Activated CD8-positive, alpha-beta T cell treated with anti-CD3 and anti-CD28 coated beads, Interleukin-2, amount 10 ng/mL, durations not matched to agents 7 days and 5 days (primary cell): ENCODE data around the gene LHFPL2. TPM values are rescaled to one million over a fixed set of nuclear protein-coding genes. Genes with fewer than 3 reads are reported as not detected.

Source experiments
- ATAC-seq: fragments of 150-1000 bp; cut with Tn5 transposase; one replicate; pipeline ENCODE4 v1.10.0; 2021; ENCODE audit warnings: moderate library complexity
- CTCF ChIA-PET: fragments of 350-600 bp; sonication (Branson Sonifier 250); formaldehyde crosslinking; loops from one replicate; lab custom pipeline; 2021; ENCODE audit warnings: antibody characterized with exemption; lab: Charles Lee
- POLR2A ChIA-PET: fragments of 350-600 bp; sonication (Branson Sonifier 250); formaldehyde crosslinking; loops from one replicate; lab custom pipeline; 2021; ENCODE audit warnings: antibody characterized with exemption; lab: Charles Lee
- DNase-seq: peaks from one replicate; pipeline ENCODE4 v3.0.0-alpha.2; 2020
- H3K27ac Mint-ChIP-seq: one replicate; pipeline ENCODE4 v1.8.0; 2021; ENCODE audit warnings: mild to moderate bottlenecking, mixed read lengths
- H3K27me3 Mint-ChIP-seq: one replicate; pipeline ENCODE4 v1.8.0; 2021; ENCODE audit warnings: low read depth, mixed read lengths
- H3K36me3 Mint-ChIP-seq: one replicate; pipeline ENCODE4 v1.8.0; 2021; ENCODE audit warnings: low read depth, mixed read lengths
- H3K4me1 Mint-ChIP-seq: one replicate; pipeline ENCODE4 v1.8.0; 2021; ENCODE audit warnings: low read depth, mixed read lengths
- H3K4me3 Mint-ChIP-seq: one replicate; pipeline ENCODE4 v1.8.0; 2021; ENCODE audit warnings: mild to moderate bottlenecking, mixed read lengths
- H3K9me3 Mint-ChIP-seq: one replicate; pipeline ENCODE4 v1.8.0; 2022; ENCODE audit warnings: mixed read lengths; ENCODE audit not compliant: insufficient read depth
- total RNA-seq, 2 experiments: library from RNA; stranded (reverse); gene quantifications; one replicate each; pipeline ENCODE4 v1.2.3, GENCODE V29; 2021

Gene LHFPL2
- total RNA-seq, 2 experiments from 2014 or later = 0.34 TPM; not detected in 1

DNA sequence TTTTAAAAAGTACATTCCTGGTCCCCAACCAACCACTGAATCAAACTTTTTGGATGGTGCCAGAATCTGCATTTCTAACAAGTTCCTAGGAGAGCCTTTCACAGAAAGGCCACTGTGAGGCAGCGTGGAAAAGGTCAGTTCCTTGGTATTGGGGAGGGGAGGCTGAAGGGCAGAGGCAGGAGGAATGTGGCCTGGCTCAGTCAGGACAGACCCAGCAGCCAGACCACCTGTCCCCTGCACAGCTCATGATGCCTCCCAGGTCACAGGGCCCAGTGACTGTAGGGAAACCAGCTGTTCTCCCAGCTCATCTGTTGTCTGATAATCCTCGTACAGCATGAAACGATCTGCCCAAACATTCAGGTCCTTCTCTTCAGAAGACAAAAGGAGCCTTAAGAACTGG, 132.9 kb downstream of the LHFPL2 start:
- Mint-ChIP-seq H3K4me1 (no peaks in the 10 kb centered on the region), H3K36me3 (no peaks in the 10 kb centered on the region), H3K27me3 (peaks cover 45% of the 10 kb centered on the region), H3K4me3 (no peak overlapping the region), H3K27ac (no peak overlapping the region), H3K9me3 (no peaks in the 10 kb centered on the region)
- ATAC-seq = no peak
- DNase-seq = no peak
- POLR2A ChIA-PET = no interaction called here
- CTCF ChIA-PET = no interaction called here

DNA sequence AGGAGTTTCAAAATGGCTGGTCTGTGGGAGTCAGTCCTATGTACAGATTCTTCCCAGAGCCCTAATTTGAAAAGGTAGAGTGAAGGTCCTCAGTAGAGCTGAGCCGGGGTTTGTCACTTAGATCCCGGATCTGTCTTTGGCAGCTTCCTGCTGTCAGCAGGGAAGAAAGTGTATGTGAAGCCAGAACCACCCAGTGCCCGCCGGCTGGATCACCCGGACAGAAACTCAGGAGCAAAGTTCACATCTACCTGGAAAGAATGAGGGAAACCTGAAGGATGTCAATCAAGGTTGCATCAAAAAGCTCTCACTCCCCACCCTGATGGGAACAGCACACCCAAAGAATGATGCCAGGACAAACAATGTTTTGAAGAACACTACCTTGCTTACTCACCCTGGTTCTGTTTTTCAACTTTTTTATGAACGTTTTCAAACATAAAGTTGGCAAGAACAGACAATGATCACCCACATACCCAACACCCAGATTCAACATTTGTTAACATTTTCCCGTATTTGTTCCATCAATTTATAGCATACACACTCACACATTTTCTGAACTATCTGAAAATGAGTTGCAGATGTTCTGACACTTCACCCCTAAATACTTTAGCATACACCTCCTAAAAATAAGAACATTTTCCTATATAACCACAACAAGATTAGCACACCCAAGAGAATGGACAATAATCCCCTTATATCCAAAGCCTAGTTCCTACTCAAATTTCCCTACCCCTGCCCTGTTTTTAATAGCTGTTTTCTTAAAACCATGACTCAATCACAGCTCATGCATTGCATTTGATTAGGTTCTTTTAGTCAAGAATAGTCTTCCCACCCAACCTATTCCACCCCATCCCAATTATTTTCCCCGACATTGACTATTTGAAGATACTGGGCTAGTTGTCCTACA, 133.9 kb downstream of the LHFPL2 start:
- Mint-ChIP-seq H3K36me3 (no peaks in the 10 kb centered on the region), H3K4me3 (no peak overlapping the region), H3K27ac (no peak overlapping the region), H3K4me1 (peaks cover 4% of the 10 kb centered on the region), H3K9me3 (no peaks in the 10 kb centered on the region), H3K27me3 (peaks cover 50% of the 10 kb centered on the region)
- ChIA-PET CTCF (no interaction called here), POLR2A (no interaction called here)
- DNase-seq (no peak), ATAC-seq (no peak)

- Mint-ChIP-seq H3K36me3 (no peaks in the 10 kb centered on the region), H3K4me3 (no peak overlapping the region), H3K4me1 (peaks cover 14% of the 10 kb centered on the region), H3K27ac (no peak overlapping the region), H3K27me3 (peaks cover 60% of the 10 kb centered on the region), H3K9me3 (no peaks in the 10 kb centered on the region)
- CTCF ChIA-PET = no interaction called here
- POLR2A ChIA-PET = no interaction called here
- no peak for DNase-seq
- no peak for ATAC-seq
Observed at GRCh38 chr5:78513441-78513840, 135.1 kb downstream of the LHFPL2 start.

- DNase-seq = no peak
- H3K9me3 Mint-ChIP-seq = no peaks in the 10 kb centered on the region
- H3K36me3 Mint-ChIP-seq = no peaks in the 10 kb centered on the region
- H3K27me3 Mint-ChIP-seq = peaks cover 65% of the 10 kb centered on the region
- peaks cover 14% of the 10 kb centered on the region for H3K4me1 Mint-ChIP-seq
- H3K27ac Mint-ChIP-seq = no peak overlapping the region
- no peak for ATAC-seq
- H3K4me3 Mint-ChIP-seq = no peak overlapping the region
- ChIA-PET CTCF (no interaction called here), POLR2A (interaction anchor here (0.8 kb wide), 1 partner anchor 218 kb away, joined by 3 read pairs; no protein-coding TSS in a partner anchor)
Observed at GRCh38 chr5:78512435-78512834, 136.1 kb downstream of the LHFPL2 start.

DNA sequence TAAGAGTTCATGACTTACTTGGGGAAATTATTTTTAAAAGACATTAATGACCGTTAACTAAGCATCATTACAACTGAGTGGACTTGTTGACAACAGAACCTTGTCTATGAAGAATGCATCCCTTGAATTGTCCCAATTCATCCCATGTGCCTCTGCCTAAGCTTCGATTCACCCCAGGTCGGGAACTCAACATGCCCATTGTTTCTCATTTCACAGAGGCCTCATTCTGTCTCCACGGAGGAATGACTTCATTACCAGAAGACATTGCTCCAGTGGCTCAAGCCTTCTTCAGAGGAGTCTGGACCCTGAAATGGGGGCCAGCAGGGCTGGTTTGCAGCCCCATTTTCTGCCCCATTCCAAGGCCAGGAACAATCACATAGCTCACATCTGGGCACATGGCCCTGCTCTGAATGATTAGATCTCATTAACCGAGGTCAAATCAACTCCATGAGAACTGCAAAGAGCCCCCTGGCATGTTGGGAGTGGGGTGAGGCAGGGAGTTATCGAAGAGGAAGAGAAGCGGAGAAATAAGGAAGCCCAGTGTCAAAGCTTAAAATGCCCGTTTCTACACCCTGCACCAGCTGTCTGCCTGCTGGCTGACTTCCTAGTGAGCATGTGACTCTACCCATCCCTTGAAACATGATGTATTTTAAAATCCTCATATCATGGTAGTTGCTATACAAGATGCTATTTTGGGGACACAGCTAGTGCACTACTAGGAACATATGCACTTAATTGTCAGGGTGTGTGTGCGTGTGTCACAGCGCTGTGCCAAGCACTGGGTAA, 137.3 kb downstream of the LHFPL2 start:
- H3K4me1 Mint-ChIP-seq = peaks cover 14% of the 10 kb centered on the region
- DNase-seq (no peak), ATAC-seq (no peak)
- POLR2A ChIA-PET = interaction anchor here (0.8 kb wide), 1 partner anchor 217 kb away, joined by 3 read pairs; no protein-coding TSS in a partner anchor
- H3K27ac Mint-ChIP-seq = no peak overlapping the region
- H3K36me3 Mint-ChIP-seq = no peaks in the 10 kb centered on the region
- peaks cover 63% of the 10 kb centered on the region for H3K27me3 Mint-ChIP-seq
- CTCF ChIA-PET = interaction anchor here (1.2 kb wide), 1 partner anchor 9 kb away, joined by 3 read pairs; no protein-coding TSS in a partner anchor
- no peaks in the 10 kb centered on the region for H3K9me3 Mint-ChIP-seq
- no peak overlapping the region for H3K4me3 Mint-ChIP-seq

DNA sequence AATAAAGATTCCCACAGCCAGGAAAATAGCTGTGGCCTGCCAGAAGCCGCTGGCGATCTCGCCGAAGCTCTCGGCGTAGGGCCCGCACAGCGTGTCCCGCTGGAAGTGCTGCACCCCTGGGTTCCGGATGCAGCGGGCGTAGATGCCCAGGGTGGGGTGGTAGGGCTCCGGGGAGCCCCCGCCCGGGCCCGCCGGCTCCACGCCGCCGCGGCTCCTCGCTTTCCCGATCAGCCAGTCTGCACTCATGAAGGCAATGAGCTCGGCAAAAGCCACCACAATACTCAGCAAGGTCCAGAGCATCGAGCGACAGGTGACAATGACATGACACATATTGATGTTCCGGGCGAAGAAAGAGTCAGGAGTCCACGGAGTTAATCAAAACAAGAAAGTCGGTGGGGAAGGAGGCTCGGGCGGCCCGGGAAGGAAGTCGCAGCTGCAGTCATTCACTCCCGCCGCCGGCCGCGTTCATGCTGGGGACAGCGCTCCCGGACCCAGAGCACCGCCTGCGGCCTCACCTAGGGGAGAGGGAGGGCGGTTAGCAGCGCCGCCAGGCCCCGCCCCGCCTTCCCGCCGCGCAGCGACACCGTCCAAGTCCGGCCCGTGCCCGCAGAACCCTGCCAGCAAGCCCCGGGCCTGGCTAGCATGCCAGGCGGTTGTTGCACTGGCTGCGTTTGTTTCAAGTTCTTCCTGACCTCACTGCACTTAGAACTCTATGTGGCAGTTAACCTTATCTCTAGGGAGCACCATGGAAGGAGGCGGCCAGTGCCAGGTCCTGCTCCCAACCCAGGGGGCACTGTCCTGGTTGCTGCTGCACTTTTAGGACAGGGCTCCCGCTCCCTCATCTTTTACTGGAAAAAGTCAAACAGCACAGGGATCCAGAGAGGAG, 138.4 kb downstream of the LHFPL2 start:
- CTCF ChIA-PET = interaction anchor here (1.0 to 1.7 kb wide), 2 partner anchors 23 to 42 kb away, joined by 5 to 6 read pairs; no protein-coding TSS in a partner anchor
- H3K4me3 Mint-ChIP-seq = peak overlapping the region; percentile 74
- peaks cover 14% of the 10 kb centered on the region for H3K4me1 Mint-ChIP-seq
- no peaks in the 10 kb centered on the region for H3K9me3 Mint-ChIP-seq
- ATAC-seq (peak; percentile 82), DNase-seq (peak; percentile 33)
- no peaks in the 10 kb centered on the region for H3K36me3 Mint-ChIP-seq
- H3K27ac Mint-ChIP-seq = no peak overlapping the region
- peaks cover 61% of the 10 kb centered on the region for H3K27me3 Mint-ChIP-seq
- POLR2A ChIA-PET = no interaction called here

DNA sequence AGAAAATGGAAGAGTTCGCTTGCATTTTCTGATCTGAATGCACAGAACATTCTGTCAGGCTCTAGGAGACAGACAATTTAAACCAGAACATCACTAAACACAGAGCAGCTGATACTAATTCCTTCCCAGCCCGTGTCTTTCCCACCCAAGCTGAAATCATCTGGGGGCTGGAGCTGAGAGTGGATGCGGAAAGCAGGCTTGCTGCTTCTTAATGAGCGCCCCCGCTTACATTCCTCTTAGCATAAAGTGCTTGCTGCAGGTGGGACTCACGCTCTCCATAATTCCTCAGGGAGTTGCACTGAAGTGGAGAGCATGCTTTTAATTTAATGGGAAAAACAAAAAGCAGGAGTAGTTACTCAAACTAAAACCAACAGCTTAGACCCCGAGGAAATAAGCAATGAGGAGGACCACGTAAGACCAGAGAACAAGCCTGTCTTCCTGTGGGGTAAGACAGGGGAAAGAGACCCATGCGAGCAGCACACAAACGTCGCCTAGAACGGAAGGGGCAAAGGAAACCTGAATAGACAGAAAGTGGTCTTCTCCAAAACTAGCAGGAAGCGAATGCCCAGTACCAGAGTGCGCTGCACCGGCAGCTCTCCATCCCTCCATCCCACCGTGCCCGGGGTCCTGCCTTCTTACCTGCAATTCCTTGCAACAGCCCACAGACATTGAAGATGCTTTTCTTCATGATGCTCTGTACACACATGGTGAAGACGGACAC, 139.3 kb downstream of the LHFPL2 start:
- H3K27ac Mint-ChIP-seq = no peak overlapping the region
- H3K4me3 Mint-ChIP-seq = peak overlapping the region; percentile 74
- H3K27me3 Mint-ChIP-seq = peaks cover 56% of the 10 kb centered on the region
- POLR2A ChIA-PET = interaction anchor here (0.7 to 1.1 kb wide), 2 partner anchors 149 to 425 kb away, joined by 3 read pairs; partner anchors contain the start of gene SCAMP1
- H3K4me1 Mint-ChIP-seq = peaks cover 14% of the 10 kb centered on the region
- no peaks in the 10 kb centered on the region for H3K36me3 Mint-ChIP-seq
- no peaks in the 10 kb centered on the region for H3K9me3 Mint-ChIP-seq
- CTCF ChIA-PET = interaction anchor here (0.8 to 1.7 kb wide), 2 partner anchors 24 to 41 kb away, joined by 3 to 6 read pairs; no protein-coding TSS in a partner anchor
- no peak for DNase-seq
- ATAC-seq = peak; percentile 35

DNA sequence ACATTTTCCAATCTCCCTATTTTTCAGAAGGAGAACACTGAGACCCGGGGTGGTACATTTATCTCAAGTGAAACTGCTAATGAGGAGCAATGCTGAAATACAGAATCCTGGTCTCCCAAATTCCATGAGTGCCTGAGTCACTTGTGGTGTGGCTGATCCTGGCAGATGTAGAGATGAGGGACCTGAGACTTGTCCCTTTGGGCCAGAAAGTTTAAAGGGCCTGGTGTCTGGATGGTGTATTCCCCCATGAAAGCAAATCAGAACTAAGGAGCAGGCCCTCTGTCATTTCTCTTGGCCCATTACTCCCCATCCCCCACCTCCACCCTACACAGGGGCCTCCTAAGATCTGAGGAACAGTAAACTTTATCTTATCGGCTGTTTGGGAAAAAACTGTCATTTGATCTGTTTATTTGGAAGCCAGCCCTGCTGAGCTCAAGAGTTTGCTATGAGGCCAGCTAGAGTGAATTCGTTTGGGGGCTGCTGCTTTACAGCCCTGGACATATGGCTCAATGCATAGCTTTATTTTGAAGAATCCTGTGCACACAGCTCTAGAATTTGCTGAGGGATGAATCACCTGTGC, 140.3 kb downstream of the LHFPL2 start:
- Mint-ChIP-seq H3K4me3 (no peak overlapping the region), H3K4me1 (peaks cover 14% of the 10 kb centered on the region), H3K27ac (no peak overlapping the region), H3K27me3 (peaks cover 55% of the 10 kb centered on the region), H3K9me3 (no peaks in the 10 kb centered on the region), H3K36me3 (no peaks in the 10 kb centered on the region)
- POLR2A ChIA-PET = interaction anchor here (1.1 kb wide), 1 partner anchor 148 kb away, joined by 3 read pairs; the partner anchor contains the start of gene SCAMP1
- DNase-seq (no peak), ATAC-seq (no peak)
- CTCF ChIA-PET = no interaction called here

DNA sequence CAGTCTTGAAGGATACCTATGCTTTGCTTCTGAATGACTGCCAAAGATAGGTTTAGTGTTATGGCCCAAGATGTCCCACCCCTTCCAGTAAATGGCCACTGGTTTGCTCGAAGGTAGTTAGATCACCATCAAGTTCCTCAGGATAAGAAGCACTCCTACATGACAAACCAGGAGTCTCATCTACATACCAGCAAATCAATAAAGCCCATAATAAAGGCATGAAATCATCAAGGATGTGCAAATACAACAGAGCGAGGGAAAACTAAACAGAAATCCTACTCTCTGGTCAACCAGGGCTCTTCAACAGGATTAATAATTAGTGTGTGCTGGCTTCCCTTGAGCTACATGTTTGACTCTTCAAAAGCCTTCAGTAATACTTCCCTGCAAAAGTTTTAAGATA, 141.0 kb downstream of the LHFPL2 start:
- ChIA-PET POLR2A (no interaction called here), CTCF (no interaction called here)
- Mint-ChIP-seq H3K36me3 (no peaks in the 10 kb centered on the region), H3K27me3 (peaks cover 54% of the 10 kb centered on the region), H3K4me3 (no peak overlapping the region), H3K4me1 (peaks cover 14% of the 10 kb centered on the region), H3K27ac (no peak overlapping the region), H3K9me3 (no peaks in the 10 kb centered on the region)
- DNase-seq (no peak), ATAC-seq (no peak)

GRCh38 chr5:78506261-78507024, 142.1 kb downstream of the LHFPL2 start:
- H3K27ac Mint-ChIP-seq = no peak overlapping the region
- H3K4me3 Mint-ChIP-seq = no peak overlapping the region
- peaks cover 14% of the 10 kb centered on the region for H3K4me1 Mint-ChIP-seq
- peaks cover 54% of the 10 kb centered on the region for H3K27me3 Mint-ChIP-seq
- H3K9me3 Mint-ChIP-seq = no peaks in the 10 kb centered on the region
- CTCF ChIA-PET = no interaction called here
- POLR2A ChIA-PET = no interaction called here
- no peaks in the 10 kb centered on the region for H3K36me3 Mint-ChIP-seq
- no peak for DNase-seq
- no peak for ATAC-seq
